ENCODE results near the gene NPEPL1. TPM values are rescaled to one million over a fixed set of nuclear protein-coding genes. Genes with fewer than 3 reads are reported as not detected.

The NPEPL1 gene
- total RNA-seq, 1 donor from 2014 or later, result 41.6 TPM

DNA sequence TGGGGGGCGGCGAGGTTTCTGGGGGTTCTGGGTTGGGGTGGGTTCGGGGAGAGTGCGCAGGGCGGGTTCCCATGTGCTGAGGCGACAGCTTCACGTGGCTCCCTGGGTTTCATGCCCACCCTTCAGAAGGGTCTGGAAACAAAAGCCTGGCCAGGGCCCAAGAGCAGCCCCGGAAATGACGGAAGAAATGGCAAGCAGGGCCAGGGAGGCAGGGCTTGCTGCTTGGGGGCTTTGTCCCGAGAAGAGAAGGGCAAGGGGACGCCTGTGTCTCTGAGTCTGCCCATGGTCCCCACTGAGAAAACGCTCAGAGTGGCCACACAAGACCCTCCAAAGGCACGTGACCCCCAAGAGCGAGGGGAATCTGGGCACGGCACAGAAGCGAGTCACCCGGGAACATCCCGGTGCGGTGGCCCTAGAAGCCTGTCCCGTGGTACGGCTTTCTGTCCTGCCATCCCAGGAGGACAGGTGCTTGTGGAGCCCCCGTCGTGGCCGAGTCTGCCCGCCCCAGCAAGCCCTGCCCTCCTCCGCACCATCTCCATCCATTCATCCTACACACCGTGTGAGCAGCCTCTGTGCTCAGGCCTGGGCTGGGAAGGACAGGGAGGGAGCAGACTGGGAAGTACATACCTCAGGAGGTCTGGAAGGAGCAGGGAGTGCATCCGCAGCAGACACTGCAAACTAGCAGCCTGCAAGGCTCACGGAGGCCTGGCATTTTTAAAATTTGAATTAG, 9.0 kb downstream of the NPEPL1 start:
- H3K27me3 ChIP-seq, result no peaks in the 10 kb centered on the region
- no peak for TF ChIP-seq CTCF (IDR thresholded peaks at IDR 0.05)
- ATAC-seq (no peak), DNase-seq (peak; percentile 48)
- no peak overlapping the region for H3K27ac ChIP-seq
- H3K9me3 ChIP-seq, result no peaks in the 10 kb centered on the region
- H3K4me3 ChIP-seq, result no peak overlapping the region
- H3K4me1 ChIP-seq, result no peaks in the 10 kb centered on the region
- intact Hi-C loops (cut with DNase I), result no loop called here
- peaks cover 68% of the 10 kb centered on the region for H3K36me3 ChIP-seq

DNA sequence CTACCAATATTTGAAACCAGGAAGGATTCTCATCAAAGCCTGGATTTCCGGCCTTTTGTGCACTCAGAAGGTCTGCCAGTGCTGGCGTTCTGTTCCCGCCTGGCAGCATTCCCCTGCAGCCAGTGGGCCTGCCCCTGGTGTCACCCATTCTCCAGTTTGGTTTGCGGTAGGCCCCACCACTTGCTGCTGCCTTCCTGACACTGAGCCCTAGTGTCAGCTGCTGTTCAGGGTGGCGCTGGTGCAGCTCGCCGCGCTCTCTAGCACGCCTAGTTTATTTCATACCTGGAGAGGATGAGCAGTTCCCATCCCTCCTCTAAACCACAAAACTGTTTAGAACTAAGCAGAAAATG, 9.5 kb downstream of the NPEPL1 start:
- Histone ChIP-seq H3K4me1 (no peaks in the 10 kb centered on the region), H3K4me3 (no peak overlapping the region), H3K27ac (no peak overlapping the region), H3K36me3 (peaks cover 63% of the 10 kb centered on the region), H3K9me3 (no peaks in the 10 kb centered on the region), H3K27me3 (no peaks in the 10 kb centered on the region)
- no peak for DNase-seq
- no peak for ATAC-seq
- intact Hi-C loops (cut with DNase I), result no loop called here
- TF ChIP-seq CTCF (IDR thresholded peaks at IDR 0.05), result no peak

DNA sequence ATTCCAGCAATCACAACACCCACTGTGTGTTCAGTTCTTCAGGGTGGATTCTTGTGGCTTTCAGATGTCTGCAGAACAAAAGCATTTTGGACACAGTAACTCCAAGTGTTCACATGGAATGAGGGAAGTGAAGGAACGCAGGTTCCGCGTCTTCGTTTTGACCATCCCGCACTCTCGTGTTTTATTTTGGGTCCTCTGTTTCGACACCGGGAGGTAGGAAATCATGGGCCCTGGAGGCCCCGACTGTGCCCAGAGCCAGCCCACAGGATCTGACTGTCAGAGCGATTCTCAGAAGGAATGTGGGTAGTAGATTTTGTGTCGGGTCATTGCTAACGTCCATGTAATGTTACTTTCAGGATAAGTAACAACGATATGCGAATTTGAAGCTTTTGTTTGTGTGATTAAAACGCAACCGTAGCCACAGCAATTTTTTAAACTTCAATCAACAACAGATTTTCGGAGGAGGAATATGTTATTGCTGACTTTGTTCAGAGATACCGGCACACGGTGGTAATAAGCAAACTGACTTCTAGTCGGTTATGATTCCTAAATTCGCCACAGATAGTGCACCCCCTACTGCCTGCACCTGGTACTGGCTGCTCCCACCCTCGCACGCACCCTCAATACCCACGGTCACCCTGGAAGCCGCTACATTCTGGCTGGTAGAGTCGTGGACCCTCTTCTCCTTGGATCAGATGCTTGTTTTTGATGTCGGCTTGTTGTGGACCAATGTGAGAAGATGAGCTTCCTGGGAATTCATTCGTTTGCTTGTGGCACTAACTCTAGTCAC, 10.5 kb downstream of the NPEPL1 start:
- peak; percentile 30 for TF ChIP-seq CTCF (IDR thresholded peaks at IDR 0.05)
- H3K27me3 ChIP-seq, result no peaks in the 10 kb centered on the region
- DNase-seq (no peak), ATAC-seq (no peak)
- intact Hi-C loops (cut with DNase I), result no loop called here
- H3K4me3 ChIP-seq, result no peak overlapping the region
- no peaks in the 10 kb centered on the region for H3K9me3 ChIP-seq
- H3K4me1 ChIP-seq, result no peaks in the 10 kb centered on the region
- no peak overlapping the region for H3K27ac ChIP-seq
- H3K36me3 ChIP-seq, result peaks cover 54% of the 10 kb centered on the region

- H3K27ac ChIP-seq, result no peak overlapping the region
- TF ChIP-seq CTCF (IDR thresholded peaks at IDR 0.05), result no peak
- no peak for DNase-seq
- intact Hi-C loops (cut with DNase I), result no loop called here
- no peaks in the 10 kb centered on the region for H3K27me3 ChIP-seq
- no peaks in the 10 kb centered on the region for H3K9me3 ChIP-seq
- no peak for ATAC-seq
- H3K4me1 ChIP-seq, result no peaks in the 10 kb centered on the region
- H3K36me3 ChIP-seq, result peaks cover 52% of the 10 kb centered on the region
- no peak overlapping the region for H3K4me3 ChIP-seq
Measured at GRCh38 chr20:58703765-58704371, 11.3 kb downstream of the NPEPL1 start.

DNA sequence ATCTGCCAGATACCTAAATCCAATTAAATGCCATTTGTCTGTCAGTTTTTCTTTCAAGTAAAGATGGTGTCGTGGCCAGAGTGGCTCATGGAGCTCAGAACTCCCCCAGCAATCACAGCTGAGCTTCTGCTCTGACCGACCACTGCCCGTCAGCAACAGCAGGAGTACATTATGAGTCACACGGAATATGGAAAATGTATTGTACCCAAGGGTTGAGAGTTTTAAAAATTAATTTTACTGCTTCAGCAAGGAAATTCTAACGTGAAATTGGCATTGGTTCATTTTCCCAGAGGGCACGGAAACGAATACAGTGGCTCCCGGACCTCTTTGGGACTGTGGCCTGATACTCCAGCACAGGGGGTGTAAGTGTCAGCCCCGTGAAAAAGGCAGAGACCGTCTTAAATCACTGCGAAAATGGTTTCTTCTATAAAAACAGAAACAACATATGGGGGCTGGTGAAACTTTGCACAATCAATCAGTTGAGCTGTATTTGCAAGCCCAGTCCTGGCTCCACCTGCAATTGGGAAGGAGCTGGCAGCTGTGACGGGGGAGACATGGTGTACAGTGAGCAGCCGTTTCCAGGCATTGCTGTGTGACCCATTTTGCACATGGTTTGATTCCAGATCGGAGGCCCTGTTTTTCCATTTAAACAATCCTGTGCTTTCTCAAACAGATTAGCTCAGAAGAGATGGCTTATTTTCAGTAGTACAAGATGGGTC, 12.8 kb downstream of the NPEPL1 start:
- Histone ChIP-seq H3K9me3 (no peaks in the 10 kb centered on the region), H3K27ac (no peak overlapping the region), H3K4me1 (no peaks in the 10 kb centered on the region), H3K36me3 (peaks cover 39% of the 10 kb centered on the region), H3K4me3 (no peak overlapping the region), H3K27me3 (no peaks in the 10 kb centered on the region)
- intact Hi-C loops (cut with DNase I), result no loop called here
- DNase-seq (no peak), ATAC-seq (no peak)
- no peak for TF ChIP-seq CTCF (IDR thresholded peaks at IDR 0.05)

Measured in upper lobe of right lung (tissue), 1 donor.